Sigmoid colon (tissue), 7 donors: ENCODE measurements around the gene TFF2. TPM values are rescaled to one million over a fixed set of nuclear protein-coding genes. Genes with fewer than 3 reads are reported as not detected.

ENCODE experiments used
- DNase-seq: peaks from one replicate; pipeline ENCODE4 v3.0.0-alpha.2; 2019
- H3K27ac ChIP-seq, 4 donors: fragments of 200-600 bp; sonication (generic); one replicate each; pipeline ENCODE4 v1.5.1; 2016 to 2019; ENCODE audit warnings: mild to moderate bottlenecking in 1 of 4
- H3K27me3 ChIP-seq, 3 donors: fragments of 200-600 bp; sonication (generic); one replicate each; pipeline ENCODE4 v1.5.1; 2019; ENCODE audit warnings: mild to moderate bottlenecking in 1 of 3
- H3K36me3 ChIP-seq, 4 donors: fragments of 200-600 bp; sonication (generic); one replicate each; pipeline ENCODE4 v1.5.1; 2016 to 2019
- H3K4me1 ChIP-seq, 4 donors: fragments of 200-600 bp; sonication (generic); one replicate each; pipeline ENCODE4 v1.5.1; 2017 to 2019
- H3K4me3 ChIP-seq, 4 donors: fragments of 200-600 bp; sonication (generic); one replicate each; pipeline ENCODE4 v1.5.1; 2017 to 2019; ENCODE audit warnings: mild to moderate bottlenecking in 2 of 4, moderate library complexity in 1 of 4
- H3K9me3 ChIP-seq, 4 donors: fragments of 200-600 bp in 3 of 4; sonication (generic) in 3 of 4; one replicate each; pipeline versions ENCODE4 v1.5.1 to v1.6.1; 2013 to 2019
- EP300 ChIP-seq, 4 donors: sonication (generic); formaldehyde crosslinking; IDR thresholded peaks; one replicate each; pipeline ENCODE4 v1.6.1; 2017; ENCODE audit warnings: antibody characterized with exemption in 4 of 4
- POLR2A ChIP-seq, 2 donors: fragments of 450-650 bp; IDR thresholded peaks; one replicate each; pipeline ENCODE4 v1.6.1; 2016; ENCODE audit warnings: antibody characterized with exemption in 2 of 2, mild to moderate bottlenecking in 2 of 2, moderate library complexity in 2 of 2
- POLR2AphosphoS5 ChIP-seq, 4 donors: sonication (generic); formaldehyde crosslinking; IDR thresholded peaks; one replicate each; pipeline ENCODE4 v1.6.1; 2017; ENCODE audit warnings: antibody characterized with exemption in 4 of 4
- WGBS, 2 donors: extraction: QIAGEN DNeasy Blood & Tissue Kit; methylation state at CpG; one replicate each; pipeline ENCODE4 v1.1.7; 2013; 5-methylcytosine and 5-hydroxymethylcytosine counted together
- intact Hi-C: fragments of 100-400 bp; cut with DNase I; formaldehyde crosslinking; loops from one replicate; pipeline ENCODE4 v1.15.1; 2023
- polyA plus RNA-seq, 3 donors: library from polyadenylated mRNA; stranded (reverse); fragments of 200-250 nt; gene quantifications; one replicate each; pipeline ENCODE4 v1.2.3, GENCODE V29; 2013
- total RNA-seq, 4 donors: library from RNA; depleted of rRNA; stranded (reverse); fragments of >200 nt; gene quantifications; one replicate each; pipeline ENCODE4 v1.1.0, GENCODE V29; 2016
- TF ChIP-seq, protein P1 (sequence below), 4 experiments: fragments of 450-650 bp in 3 of 4; fragments of 200-600 bp in 1 of 4; IDR thresholded peaks; one replicate each; pipeline ENCODE4 v1.5.1; 2016 to 2019; ENCODE audit warnings: antibody characterized with exemption in 4 of 4, mild to moderate bottlenecking in 3 of 4, moderate library complexity in 2 of 4
- donor health status: healthy with polysubstance abuse.
- donor health status: Bipolar disorder and iron deficiency.
- donor health status: healthy.

TFF2 gene
- total and polyA plus RNA-seq, 7 donors, result 1.5 to 23.4 (median 3.0) TPM; not detected in 4

GRCh38 chr21:42308161-42308913 is 42.5 kb downstream of the TFF2 start:
- H3K9me3 ChIP-seq, result no peaks in the 10 kb centered on the region
- intact Hi-C loops, result no loop called here
- peak; percentile 60 for DNase-seq
- H3K4me1 ChIP-seq, result peaks cover 0 to 9% (median 8%) of the 10 kb centered on the region in 4 donors
- no peak overlapping the region for H3K27ac ChIP-seq
- no peak for TF ChIP-seq POLR2AphosphoS5 (IDR thresholded peaks at IDR 0.05)
- no peak for TF ChIP-seq EP300 (IDR thresholded peaks at IDR 0.05)
- TF ChIP-seq POLR2A (IDR thresholded peaks at IDR 0.05), result no peak
- TF ChIP-seq, protein P1, sequence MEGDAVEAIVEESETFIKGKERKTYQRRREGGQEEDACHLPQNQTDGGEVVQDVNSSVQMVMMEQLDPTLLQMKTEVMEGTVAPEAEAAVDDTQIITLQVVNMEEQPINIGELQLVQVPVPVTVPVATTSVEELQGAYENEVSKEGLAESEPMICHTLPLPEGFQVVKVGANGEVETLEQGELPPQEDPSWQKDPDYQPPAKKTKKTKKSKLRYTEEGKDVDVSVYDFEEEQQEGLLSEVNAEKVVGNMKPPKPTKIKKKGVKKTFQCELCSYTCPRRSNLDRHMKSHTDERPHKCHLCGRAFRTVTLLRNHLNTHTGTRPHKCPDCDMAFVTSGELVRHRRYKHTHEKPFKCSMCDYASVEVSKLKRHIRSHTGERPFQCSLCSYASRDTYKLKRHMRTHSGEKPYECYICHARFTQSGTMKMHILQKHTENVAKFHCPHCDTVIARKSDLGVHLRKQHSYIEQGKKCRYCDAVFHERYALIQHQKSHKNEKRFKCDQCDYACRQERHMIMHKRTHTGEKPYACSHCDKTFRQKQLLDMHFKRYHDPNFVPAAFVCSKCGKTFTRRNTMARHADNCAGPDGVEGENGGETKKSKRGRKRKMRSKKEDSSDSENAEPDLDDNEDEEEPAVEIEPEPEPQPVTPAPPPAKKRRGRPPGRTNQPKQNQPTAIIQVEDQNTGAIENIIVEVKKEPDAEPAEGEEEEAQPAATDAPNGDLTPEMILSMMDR (IDR thresholded peaks at IDR 0.05), result no peak
- WGBS, 2 donors, result 78 to 90% methylated on average over 17 of the region's 17 CpGs
- peaks cover 8 to 36% (median 18%) of the 10 kb centered on the region in 3 donors for H3K27me3 ChIP-seq
- no peaks in the 10 kb centered on the region for H3K36me3 ChIP-seq
- no peak overlapping the region for H3K4me3 ChIP-seq

GRCh38 chr21:42307106-42307505 is 43.7 kb downstream of the TFF2 start:
- 48 to 68% methylated on average over 5 of the region's 5 CpGs for WGBS, 2 donors
- Histone ChIP-seq H3K27me3 (peaks cover 8 to 36% (median 18%) of the 10 kb centered on the region in 3 donors), H3K36me3 (no peaks in the 10 kb centered on the region), H3K9me3 (no peaks in the 10 kb centered on the region), H3K4me1 (peaks cover 0 to 9% (median 8%) of the 10 kb centered on the region in 4 donors), H3K27ac (no peak overlapping the region), H3K4me3 (no peak overlapping the region)
- intact Hi-C loops, result no loop called here
- TF ChIP-seq POLR2AphosphoS5 (IDR thresholded peaks at IDR 0.05), result no peak
- TF ChIP-seq, protein P1 (IDR thresholded peaks at IDR 0.05), result no peak
- TF ChIP-seq EP300 (IDR thresholded peaks at IDR 0.05), result no peak
- DNase-seq, result peak; percentile 54

- no peak overlapping the region for H3K27ac ChIP-seq
- H3K36me3 ChIP-seq, result no peaks in the 10 kb centered on the region
- peaks cover 8 to 36% (median 18%) of the 10 kb centered on the region in 3 donors for H3K27me3 ChIP-seq
- intact Hi-C loops, result no loop called here
- H3K9me3 ChIP-seq, result no peaks in the 10 kb centered on the region
- TF ChIP-seq EP300 (IDR thresholded peaks at IDR 0.05), result no peak
- TF ChIP-seq POLR2A (IDR thresholded peaks at IDR 0.05), result no peak
- no peak for TF ChIP-seq POLR2AphosphoS5 (IDR thresholded peaks at IDR 0.05)
- TF ChIP-seq, protein P1 (IDR thresholded peaks at IDR 0.05), result no peak
- H3K4me1 ChIP-seq, result peaks cover 0 to 9% (median 8%) of the 10 kb centered on the region in 4 donors
- no peak overlapping the region for H3K4me3 ChIP-seq
- 53 to 55% methylated on average over 17 of the region's 17 CpGs for WGBS, 2 donors
- peak; percentile 56 for DNase-seq
Measured at GRCh38 chr21:42306366-42307035, 44.3 kb downstream of the TFF2 start.

DNA sequence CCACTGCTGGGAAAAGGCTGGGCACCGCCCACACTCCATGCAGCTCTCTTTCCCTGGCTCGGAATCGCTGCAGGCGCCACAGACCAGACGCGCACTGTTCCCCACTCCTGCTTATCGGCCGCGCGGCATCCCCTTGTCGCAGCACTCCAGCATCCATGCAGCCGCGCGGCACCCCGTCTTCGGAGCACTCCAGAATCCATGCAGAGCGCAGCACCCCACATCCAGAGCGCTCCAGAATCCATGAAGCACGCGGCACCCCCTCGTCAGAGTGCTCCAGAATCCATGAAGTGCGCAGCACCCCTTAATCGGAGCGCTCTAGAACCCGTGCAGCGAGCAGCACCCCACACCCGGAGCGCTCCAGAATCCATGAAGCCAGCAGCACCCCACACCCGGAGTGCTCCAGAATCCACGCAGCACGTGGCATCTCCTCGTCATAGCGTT is 45.1 kb downstream of the TFF2 start:
- no peak for TF ChIP-seq POLR2A (IDR thresholded peaks at IDR 0.05)
- TF ChIP-seq EP300 (IDR thresholded peaks at IDR 0.05), result no peak
- TF ChIP-seq POLR2AphosphoS5 (IDR thresholded peaks at IDR 0.05), result no peak
- TF ChIP-seq, protein P1 (IDR thresholded peaks at IDR 0.05), result no peak
- H3K4me3 ChIP-seq, result no peak overlapping the region
- H3K9me3 ChIP-seq, result no peaks in the 10 kb centered on the region
- intact Hi-C loops, result no loop called here
- peaks cover 0 to 9% (median 8%) of the 10 kb centered on the region in 4 donors for H3K4me1 ChIP-seq
- peak; percentile 50 for DNase-seq
- H3K27me3 ChIP-seq, result peaks cover 8 to 36% (median 18%) of the 10 kb centered on the region in 3 donors
- 95 to 96% methylated on average over 33 of the region's 33 CpGs for WGBS, 2 donors
- H3K27ac ChIP-seq, result no peak overlapping the region
- H3K36me3 ChIP-seq, result no peaks in the 10 kb centered on the region
